PC-3 (cell line): Measurements from ENCODE around the gene ZFYVE9. TPM values are rescaled to one million over a fixed set of nuclear protein-coding genes. Genes with fewer than 3 reads are reported as not detected.

ENCODE experiments used
- ATAC-seq: fragments of 200-7000 bp; cut with Tn5 transposase; 2 replicates; pipeline ENCODE4 v1.9.1; 2020; ENCODE audit warnings: mild to moderate bottlenecking, moderate library complexity
- BruUV-seq: library from RNA; stranded (reverse); fragments of 400-500 nt; replicated peaks from 2 replicates; lab custom pipeline; 2021; lab: Mats Ljungman, UMichigan
- CTCF ChIA-PET: fragments of 300-600 bp; sonication (Branson Sonifier 250); formaldehyde crosslinking; loops from one replicate; lab custom pipeline; 2022; ENCODE audit warnings: antibody characterized with exemption; lab: Charles Lee
- POLR2A ChIA-PET: fragments of 300-600 bp; sonication (Branson Sonifier 250); formaldehyde crosslinking; loops from one replicate; lab custom pipeline; 2022; ENCODE audit warnings: antibody characterized with exemption; ENCODE audit not compliant: unreplicated experiment; lab: Charles Lee
- DNase-seq: peaks from one replicate; pipeline ENCODE4 v3.0.0-alpha.2; 2015
- H2AFZ ChIP-seq: fragments of 300-600 bp; sonication (generic); 2 replicates; pipeline ENCODE4 v1.6.0; 2016; ENCODE audit warnings: antibody characterized with exemption, low read length
- H3F3A ChIP-seq: fragments of 300-600 bp; sonication (generic); one replicate; pipeline ENCODE4 v1.6.0; 2017; ENCODE audit warnings: antibody characterized with exemption, low read length, control low read depth, mild to moderate bottlenecking; ENCODE audit not compliant: unreplicated experiment
- H3K27ac ChIP-seq: fragments of 300-600 bp; sonication (generic); 2 replicates; pipeline ENCODE4 v1.5.1; 2016; ENCODE audit warnings: mild to moderate bottlenecking, low read length
- H3K27me3 ChIP-seq: fragments of 300-600 bp; sonication (generic); 2 replicates; pipeline ENCODE4 v1.6.1; 2016; ENCODE audit warnings: low read length, mixed read lengths
- H3K36me3 ChIP-seq: fragments of 300-600 bp; sonication (generic); 2 replicates; pipeline ENCODE4 v1.6.1; 2016; ENCODE audit warnings: low read depth, mixed run types, low read length, mixed read lengths
- H3K4me1 ChIP-seq: fragments of 300-600 bp; sonication (generic); 2 replicates; pipeline ENCODE4 v1.5.1; 2016; ENCODE audit warnings: low read length; ENCODE audit not compliant: insufficient read depth
- H3K4me2 ChIP-seq: fragments of 300-600 bp; sonication (generic); 2 replicates; pipeline ENCODE4 v1.6.0; 2016; ENCODE audit warnings: low read length
- H3K4me3 ChIP-seq: fragments of 300-600 bp; sonication (generic); 2 replicates; pipeline ENCODE4 v1.5.1; 2016; ENCODE audit warnings: mild to moderate bottlenecking, low read length, mixed read lengths
- H3K79me2 ChIP-seq: fragments of 300-600 bp; sonication (generic); 2 replicates; pipeline ENCODE4 v1.6.1; 2017; ENCODE audit warnings: low read length, mixed read lengths
- H3K9ac ChIP-seq: fragments of 300-600 bp; sonication (generic); 2 replicates; pipeline ENCODE4 v1.6.0; 2016; ENCODE audit warnings: mild to moderate bottlenecking, low read length
- H3K9me2 ChIP-seq: fragments of 300-600 bp; sonication (generic); replicated peaks from 2 replicates; pipeline ENCODE4 v1.6.1; 2016; ENCODE audit warnings: mixed run types, low read length, mixed read lengths
- H3K9me3 ChIP-seq: fragments of 300-600 bp; sonication (generic); 2 replicates; pipeline ENCODE4 v1.6.1; 2016; ENCODE audit warnings: low read length, mixed read lengths
- H4K20me1 ChIP-seq: fragments of 300-600 bp; sonication (generic); 2 replicates; pipeline ENCODE4 v1.6.1; 2016; ENCODE audit warnings: low read length, mixed read lengths
- CTCF ChIP-seq: fragments of 300-600 bp; sonication (generic); conservative IDR thresholded peaks from 2 replicates; pipeline ENCODE4 v1.5.1; 2017; ENCODE audit warnings: antibody characterized with exemption, low read depth, mild to moderate bottlenecking, low read length
- EZH2 ChIP-seq: fragments of 300-600 bp; sonication (generic); IDR thresholded peaks from one replicate; pipeline ENCODE4 v1.6.1; 2017; ENCODE audit warnings: antibody characterized with exemption, mild to moderate bottlenecking, low read length; ENCODE audit not compliant: unreplicated experiment
- EZH2phosphoT487 ChIP-seq: fragments of 300-600 bp; sonication (generic); IDR thresholded peaks from 2 replicates; pipeline ENCODE4 v1.6.1; 2018; ENCODE audit warnings: mild to moderate bottlenecking, antibody characterized with exemption, low read length, borderline replicate concordance
- intact Hi-C: fragments of 100-400 bp; cut with micrococcal nuclease; formaldehyde crosslinking; loops from 2 replicates; pipeline ENCODE4 v1.9.0; 2023
- total RNA-seq: library from RNA; depleted of rRNA; stranded (reverse); fragments of >200 nt; gene quantifications from 2 replicates; pipeline ENCODE4 v1.2.3, GENCODE V29; 2014

The ZFYVE9 gene
- total RNA-seq, 1 experiment from 2014 or later = 14.2 TPM

- POLR2A ChIA-PET = interaction anchor here (0.6 kb wide), 4 partner anchors 108 to 518 kb away, joined by 3 to 13 read pairs (median 7); partner anchors contain the start of gene TXNDC12
- Histone ChIP-seq H4K20me1 (no peaks in the 10 kb centered on the region), H2AFZ (peak within 1 kb of the TSS; percentile 87), H3K9me3 (no peaks in the 10 kb centered on the region), H3K9me2 (no peaks in the 10 kb centered on the region), H3K4me1 (peaks cover 20% of the 10 kb centered on the region), H3K79me2 (peaks cover 19% of the 10 kb centered on the region), H3F3A (no peaks in the 10 kb centered on the region), H3K27me3 (no peaks in the 10 kb centered on the region), H3K9ac (peak within 1 kb of the TSS; percentile 94), H3K4me2 (peak within 1 kb of the TSS; percentile 86), H3K4me3 (peak within 1 kb of the TSS; percentile 84), H3K36me3 (peaks cover 9% of the 10 kb centered on the region; the same call in 1 of the 2 replicates), H3K27ac (peak within 1 kb of the TSS; percentile 70)
- TF ChIP-seq EZH2 (no peak), CTCF (no peak), EZH2phosphoT487 (no peak)
- intact Hi-C loops = loop anchor here (1.0 to 5.0 kb wide), 4 partner anchors 38 to 309 kb away; partner anchors contain the start of genes BTF3L4, ORC1, PRPF38A and TXNDC12
- CTCF ChIA-PET = interaction anchor here (0.6 kb wide), 1 partner anchor 811 kb away, joined by 8 read pairs; no protein-coding TSS in a partner anchor
- DNase-seq (peak; percentile 98), ATAC-seq (peak; percentile 93)
- no TSS peak for BruUV-seq
These were observed 224.0 kb downstream of the ZFYVE9 start, which contains the start of gene CC2D1B for GRCh38 chr1:52365746-52366516. Gene CC2D1B (minus strand): TSS chr1:52366205. CDS start chr1:52364620, 1,585 bp downstream.

GRCh38 chr1:52366517-52366827 is 224.6 kb downstream of the ZFYVE9 start:
- peak overlapping the region; percentile 60 for H3K4me2 ChIP-seq
- BruUV-seq = no TSS peak
- H3K9me3 ChIP-seq = no peaks in the 10 kb centered on the region
- H3K9ac ChIP-seq = no peak overlapping the region
- no peak overlapping the region for H3K27ac ChIP-seq
- no peak for ATAC-seq
- peak overlapping the region; percentile 53 for H3K4me3 ChIP-seq
- CTCF ChIA-PET = interaction anchor here (0.6 kb wide), 1 partner anchor 811 kb away, joined by 8 read pairs; no protein-coding TSS in a partner anchor
- no peaks in the 10 kb centered on the region for H4K20me1 ChIP-seq
- H3K79me2 ChIP-seq = peaks cover 19% of the 10 kb centered on the region
- H3K27me3 ChIP-seq = no peaks in the 10 kb centered on the region
- intact Hi-C loops = loop anchor here (1.0 to 5.0 kb wide), 4 partner anchors 38 to 309 kb away; partner anchors contain the start of genes BTF3L4, ORC1, PRPF38A and TXNDC12
- peaks cover 20% of the 10 kb centered on the region for H3K4me1 ChIP-seq
- no peaks in the 10 kb centered on the region for H3K9me2 ChIP-seq
- no peak for DNase-seq
- H3F3A ChIP-seq = no peaks in the 10 kb centered on the region
- POLR2A ChIA-PET = interaction anchor here (0.6 kb wide), 4 partner anchors 108 to 518 kb away, joined by 3 to 13 read pairs (median 7); partner anchors contain the start of gene TXNDC12
- TF ChIP-seq EZH2phosphoT487 (no peak), EZH2 (no peak), CTCF (no peak)
- H3K36me3 ChIP-seq = peaks cover 4% of the 10 kb centered on the region; the same call in 1 of the 2 replicates
- H2AFZ ChIP-seq = peak overlapping the region; percentile 31; the same call in 1 of the 2 replicates
